GM23338 (cell line): ENCODE measurements around the gene AGBL4. TPM values are rescaled to one million over a fixed set of nuclear protein-coding genes. Genes with fewer than 3 reads are reported as not detected.

ENCODE experiments used
- ATAC-seq: fragments of 200-7000 bp; cut with Tn5 transposase; 3 replicates; pipeline ENCODE4 v1.9.1; 2020
- DNase-seq: peaks from one replicate; pipeline ENCODE4 v3.0.0-alpha.2; 2015; ENCODE audit warnings: low spot score
- H2AFZ ChIP-seq: fragments of 200-600 bp; sonication (generic); 2 replicates; pipeline ENCODE4 v1.8.0; 2016; ENCODE audit warnings: antibody characterized with exemption, mild to moderate bottlenecking, moderate library complexity
- H3F3A ChIP-seq: fragments of 200-600 bp; sonication (generic); replicated peaks from 2 replicates; pipeline ENCODE4 v1.8.0; 2017; ENCODE audit warnings: antibody characterized with exemption, mixed run types, low read depth
- H3K27ac ChIP-seq: fragments of 200-600 bp; sonication (generic); 2 replicates; pipeline ENCODE4 v1.6.1; 2016; ENCODE audit warnings: low read depth
- H3K27me3 ChIP-seq: fragments of 200-600 bp; sonication (generic); 2 replicates; pipeline ENCODE4 v1.8.0; 2016; ENCODE audit warnings: mild to moderate bottlenecking, mixed run types, moderate library complexity; ENCODE audit not compliant: insufficient read depth
- H3K36me3 ChIP-seq: fragments of 200-600 bp; sonication (generic); 2 replicates; pipeline ENCODE4 v1.8.0; 2016; ENCODE audit warnings: mild to moderate bottlenecking; ENCODE audit not compliant: insufficient read depth
- H3K4me1 ChIP-seq: fragments of 200-600 bp; sonication (generic); 2 replicates; pipeline ENCODE4 v1.8.0; 2016; ENCODE audit warnings: mild to moderate bottlenecking, moderate library complexity; ENCODE audit not compliant: insufficient read depth
- H3K4me2 ChIP-seq: fragments of 200-600 bp; sonication (generic); 2 replicates; pipeline ENCODE4 v1.7.1; 2017; ENCODE audit warnings: mixed run types
- H3K4me3 ChIP-seq: fragments of 200-600 bp; sonication (generic); 2 replicates; pipeline ENCODE4 v1.6.1; 2016; ENCODE audit warnings: mixed run types
- H3K79me2 ChIP-seq: fragments of 200-600 bp; sonication (generic); replicated peaks from 2 replicates; pipeline ENCODE4 v1.8.0; 2017; ENCODE audit warnings: mild to moderate bottlenecking; ENCODE audit not compliant: insufficient read depth
- H3K9me2 ChIP-seq: fragments of 200-600 bp; sonication (generic); 2 replicates; pipeline ENCODE4 v1.8.0; 2017; ENCODE audit not compliant: insufficient read depth
- H4K20me1 ChIP-seq: fragments of 200-600 bp; sonication (generic); replicated peaks from 2 replicates; pipeline ENCODE4 v1.8.0; 2017; ENCODE audit warnings: mild to moderate bottlenecking; ENCODE audit not compliant: insufficient read depth
- H3K27ac Mint-ChIP-seq: 2 replicates; pipeline ENCODE4 v1.8.0; 2020; ENCODE audit warnings: inconsistent platforms, mild to moderate bottlenecking, moderate library complexity, mixed read lengths
- H3K27me3 Mint-ChIP-seq: 3 replicates; pipeline ENCODE4 v1.8.0; 2022; ENCODE audit warnings: low read depth, mild to moderate bottlenecking, moderate library complexity, mixed read lengths, inconsistent platforms; ENCODE audit not compliant: insufficient read depth, poor library complexity
- H3K36me3 Mint-ChIP-seq: 3 replicates; pipeline ENCODE4 v1.8.0; 2021; ENCODE audit warnings: low read depth, mild to moderate bottlenecking, inconsistent platforms, moderate library complexity, mixed read lengths
- H3K4me1 Mint-ChIP-seq: 3 replicates; pipeline ENCODE4 v1.8.0; 2020; ENCODE audit warnings: mild to moderate bottlenecking, inconsistent platforms, mixed read lengths
- H3K4me3 Mint-ChIP-seq: 3 replicates; pipeline ENCODE4 v1.8.0; 2021; ENCODE audit warnings: moderate library complexity, mild to moderate bottlenecking, inconsistent platforms, mixed read lengths
- H3K9me3 Mint-ChIP-seq: 3 replicates; pipeline ENCODE4 v1.8.0; 2020; ENCODE audit warnings: moderate library complexity, mild to moderate bottlenecking, inconsistent platforms, mixed read lengths
- EZH2 ChIP-seq: fragments of 200-600 bp; sonication (generic); IDR thresholded peaks from one replicate; pipeline ENCODE4 v1.8.0; 2017; ENCODE audit warnings: antibody characterized with exemption, mild to moderate bottlenecking, low read depth; ENCODE audit not compliant: unreplicated experiment
- EZH2phosphoT487 ChIP-seq: fragments of 200-600 bp; sonication (generic); IDR thresholded peaks from one replicate; pipeline ENCODE4 v1.8.1; 2018; ENCODE audit warnings: antibody characterized with exemption; ENCODE audit not compliant: unreplicated experiment
- JUNB ChIP-seq: IDR thresholded peaks from one replicate; pipeline ENCODE4 v1.6.1; 2016; ENCODE audit warnings: antibody characterized with exemption; ENCODE audit not compliant: unreplicated experiment
- NANOG ChIP-seq: IDR thresholded peaks from 2 replicates; pipeline ENCODE4 v1.6.1; 2016; ENCODE audit warnings: antibody characterized with exemption, borderline replicate concordance
- POLR2AphosphoS5 ChIP-seq: IDR thresholded peaks from 2 replicates; pipeline ENCODE4 v1.6.1; 2016; ENCODE audit warnings: antibody characterized with exemption, low read depth
- REST ChIP-seq: IDR thresholded peaks from one replicate; pipeline ENCODE4 v1.6.1; 2018; ENCODE audit warnings: antibody characterized with exemption; ENCODE audit not compliant: unreplicated experiment
- STAT1 ChIP-seq: IDR thresholded peaks from one replicate; pipeline ENCODE4 v1.6.1; 2016; ENCODE audit warnings: antibody characterized with exemption; ENCODE audit not compliant: unreplicated experiment
- ZNF114 ChIP-seq: fragments of 250-450 bp; sonication (Bioruptor Pico); IDR thresholded peaks from 2 replicates; pipeline ENCODE4 v1.5.0; 2020; ENCODE audit warnings: mild to moderate bottlenecking, moderate library complexity
- ZNF331 ChIP-seq: fragments of 250-450 bp; sonication (Bioruptor Pico); IDR thresholded peaks from 2 replicates; pipeline ENCODE4 v1.5.0; 2020; ENCODE audit warnings: low read depth, mild to moderate bottlenecking, moderate library complexity
- polyA plus RNA-seq: library from polyadenylated mRNA; unstranded; fragments of >200 nt; fragmentation: Nextera tagmentation; extraction: Ambion mirVana; gene quantifications from 2 replicates; pipeline ENCODE4 v1.2.1, GENCODE V29; 2016
- total RNA-seq: library from RNA; depleted of rRNA; stranded (reverse); fragments of >200 nt; shearing (Covaris generic); gene quantifications from 2 replicates; pipeline ENCODE4 v1.2.3, GENCODE V29; 2014
- TF ChIP-seq, protein P1 (sequence below): IDR thresholded peaks from 2 replicates; pipeline ENCODE4 v1.6.1; 2016; ENCODE audit warnings: antibody characterized with exemption
- TF ChIP-seq, protein P2 (sequence below), 2 experiments: fragments of 200-600 bp in 1 of 2; sonication (generic) in 1 of 2; conservative IDR thresholded peaks; 2 replicates each; pipeline versions ENCODE4 v1.5.1 to v1.6.1; 2016 to 2017; ENCODE audit warnings: antibody characterized with exemption in 2 of 2, low read depth in 2 of 2, mild to moderate bottlenecking in 2 of 2, moderate library complexity in 1 of 2

The AGBL4 gene
- total and polyA plus RNA-seq, 2 experiments from 2014 or later, result 0.91 to 1.5 TPM

- TF ChIP-seq, protein P1, sequence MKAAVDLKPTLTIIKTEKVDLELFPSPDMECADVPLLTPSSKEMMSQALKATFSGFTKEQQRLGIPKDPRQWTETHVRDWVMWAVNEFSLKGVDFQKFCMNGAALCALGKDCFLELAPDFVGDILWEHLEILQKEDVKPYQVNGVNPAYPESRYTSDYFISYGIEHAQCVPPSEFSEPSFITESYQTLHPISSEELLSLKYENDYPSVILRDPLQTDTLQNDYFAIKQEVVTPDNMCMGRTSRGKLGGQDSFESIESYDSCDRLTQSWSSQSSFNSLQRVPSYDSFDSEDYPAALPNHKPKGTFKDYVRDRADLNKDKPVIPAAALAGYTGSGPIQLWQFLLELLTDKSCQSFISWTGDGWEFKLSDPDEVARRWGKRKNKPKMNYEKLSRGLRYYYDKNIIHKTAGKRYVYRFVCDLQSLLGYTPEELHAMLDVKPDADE, result no peak
- TF ChIP-seq STAT1 (no peak), ZNF331 (CRISPR knock-in tag) (no peak), JUNB (no peak), REST (no peak), NANOG (no peak), ZNF114 (no peak)
- TF ChIP-seq, protein P2, sequence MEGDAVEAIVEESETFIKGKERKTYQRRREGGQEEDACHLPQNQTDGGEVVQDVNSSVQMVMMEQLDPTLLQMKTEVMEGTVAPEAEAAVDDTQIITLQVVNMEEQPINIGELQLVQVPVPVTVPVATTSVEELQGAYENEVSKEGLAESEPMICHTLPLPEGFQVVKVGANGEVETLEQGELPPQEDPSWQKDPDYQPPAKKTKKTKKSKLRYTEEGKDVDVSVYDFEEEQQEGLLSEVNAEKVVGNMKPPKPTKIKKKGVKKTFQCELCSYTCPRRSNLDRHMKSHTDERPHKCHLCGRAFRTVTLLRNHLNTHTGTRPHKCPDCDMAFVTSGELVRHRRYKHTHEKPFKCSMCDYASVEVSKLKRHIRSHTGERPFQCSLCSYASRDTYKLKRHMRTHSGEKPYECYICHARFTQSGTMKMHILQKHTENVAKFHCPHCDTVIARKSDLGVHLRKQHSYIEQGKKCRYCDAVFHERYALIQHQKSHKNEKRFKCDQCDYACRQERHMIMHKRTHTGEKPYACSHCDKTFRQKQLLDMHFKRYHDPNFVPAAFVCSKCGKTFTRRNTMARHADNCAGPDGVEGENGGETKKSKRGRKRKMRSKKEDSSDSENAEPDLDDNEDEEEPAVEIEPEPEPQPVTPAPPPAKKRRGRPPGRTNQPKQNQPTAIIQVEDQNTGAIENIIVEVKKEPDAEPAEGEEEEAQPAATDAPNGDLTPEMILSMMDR (conservative IDR thresholded peaks at IDR 0.05; ENCODE audit: low read depth in 2 of 2), result no peak
Observed at GRCh38 chr1:48939828-48940227, 1083.9 kb downstream of the AGBL4 start (continued).

- peaks cover 7% of the 10 kb centered on the region; the same call in 2 of the 3 replicates for H3K9me3 Mint-ChIP-seq
- no peak overlapping the region for H3K27ac ChIP-seq
- TF ChIP-seq EZH2, result no peak
- no peak for TF ChIP-seq REST
- no peak for TF ChIP-seq ZNF331 (CRISPR knock-in tag)
- no peak for TF ChIP-seq EZH2phosphoT487
- no peak for TF ChIP-seq STAT1
- TF ChIP-seq, protein P2 (conservative IDR thresholded peaks at IDR 0.05; ENCODE audit: low read depth in 2 of 2), result no peak
- no peak for TF ChIP-seq JUNB
- TF ChIP-seq POLR2AphosphoS5, result no peak
- TF ChIP-seq, protein P1, result no peak
- no peak for TF ChIP-seq ZNF114
Observed at GRCh38 chr1:48939042-48939441, 1084.7 kb downstream of the AGBL4 start.

More at GRCh38 chr1:48939042-48939441, 1084.7 kb downstream of the AGBL4 start:
- no peaks in the 10 kb centered on the region for H3K4me1 ChIP-seq
- no peak overlapping the region for H3K4me2 ChIP-seq
- no peak overlapping the region for H3K4me3 ChIP-seq
- H3K36me3 ChIP-seq, result no peaks in the 10 kb centered on the region
- H3K27me3 Mint-ChIP-seq, result peaks cover 3% of the 10 kb centered on the region
- no peak overlapping the region for H2AFZ ChIP-seq
- no peaks in the 10 kb centered on the region for H3K36me3 Mint-ChIP-seq
- H4K20me1 ChIP-seq, result no peaks in the 10 kb centered on the region
- ATAC-seq, result no peak
- no peaks in the 10 kb centered on the region for H3K79me2 ChIP-seq
- no peak for DNase-seq
- no peaks in the 10 kb centered on the region for H3K27me3 ChIP-seq
- H3K27ac Mint-ChIP-seq, result no peak overlapping the region
- no peak overlapping the region for H3K4me3 Mint-ChIP-seq
- no peaks in the 10 kb centered on the region for H3F3A ChIP-seq
- H3K4me1 Mint-ChIP-seq, result peaks cover 6% of the 10 kb centered on the region; the same call in 2 of the 3 replicates
- H3K9me2 ChIP-seq, result no peaks in the 10 kb centered on the region
